ENCODE results near the gene NTSR1.

Gene NTSR1

DNA sequence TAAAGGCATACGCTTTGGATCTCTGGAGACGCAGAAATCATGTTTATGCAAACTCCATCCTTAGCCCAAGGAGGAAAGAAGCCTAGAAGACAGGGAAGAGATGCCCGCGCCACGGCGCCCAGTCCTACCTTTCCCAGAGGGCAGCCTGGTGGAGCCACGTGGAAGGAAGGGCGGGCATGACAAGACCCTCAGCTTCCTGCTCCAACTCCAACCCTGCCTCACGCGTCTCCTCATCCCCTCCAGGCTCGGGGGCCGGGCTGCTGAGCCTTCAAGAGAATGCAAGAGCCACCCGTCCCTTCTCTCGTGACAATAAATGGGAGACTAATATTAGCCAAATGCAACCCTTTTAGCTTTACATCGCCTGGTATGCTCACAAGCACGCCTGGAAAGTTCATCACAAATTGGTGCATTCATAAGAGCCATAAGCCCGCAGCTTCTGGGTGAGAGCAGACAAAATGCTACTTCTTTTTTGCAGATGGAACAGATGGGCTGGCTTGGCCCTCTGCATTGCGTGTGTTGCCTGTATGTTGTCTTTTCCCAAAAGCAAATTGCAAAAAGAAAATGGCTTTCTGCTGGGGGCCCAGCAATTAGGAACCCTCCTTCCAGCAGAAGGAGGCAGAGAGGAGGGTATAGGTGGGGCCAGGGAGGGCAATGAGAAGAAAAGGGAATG is 8.2 kb upstream of the NTSR1 start:
- H3K4me3 ChIP-seq (ENCODE audit: low read depth in 1 of 2, low read length in 2 of 2): no peak overlapping the region
- no peaks in the 10 kb centered on the region for H3K36me3 ChIP-seq (ENCODE audit: control insufficient read depth in 1 of 2, insufficient read depth in 2 of 2, low read length in 2 of 2)
- no peak overlapping the region for H3K27ac ChIP-seq (ENCODE audit: low read depth, low read length)
- peaks cover 0 to 9% of the 10 kb centered on the region in 2 donors for H3K4me1 ChIP-seq (ENCODE audit: control insufficient read depth in 1 of 2, insufficient read depth in 2 of 2, low read length in 2 of 2)
- peaks cover 4 to 7% of the 10 kb centered on the region in 2 donors for H3K27me3 ChIP-seq (ENCODE audit: control insufficient read depth in 1 of 2, insufficient read depth in 2 of 2, low read length in 2 of 2)
- no peak overlapping the region for H3K9ac ChIP-seq (ENCODE audit: low read depth in 1 of 2, low read length in 2 of 2)
- no peaks in the 10 kb centered on the region for H3K9me3 ChIP-seq (ENCODE audit: control insufficient read depth in 1 of 2, low read length in 2 of 2)

- Histone ChIP-seq H3K4me3 (ENCODE audit: low read depth in 1 of 2, low read length in 2 of 2) (no peak overlapping the region), H3K4me1 (ENCODE audit: control insufficient read depth in 1 of 2, insufficient read depth in 2 of 2, low read length in 2 of 2) (peaks cover 0 to 9% of the 10 kb centered on the region in 2 donors), H3K9ac (ENCODE audit: low read depth in 1 of 2, low read length in 2 of 2) (no peak overlapping the region), H3K27ac (ENCODE audit: low read depth, low read length) (no peak overlapping the region), H3K36me3 (ENCODE audit: control insufficient read depth in 1 of 2, insufficient read depth in 2 of 2, low read length in 2 of 2) (no peaks in the 10 kb centered on the region), H3K9me3 (ENCODE audit: control insufficient read depth in 1 of 2, low read length in 2 of 2) (no peaks in the 10 kb centered on the region), H3K27me3 (ENCODE audit: control insufficient read depth in 1 of 2, insufficient read depth in 2 of 2, low read length in 2 of 2) (peaks cover 4 to 10% of the 10 kb centered on the region in 2 donors)
These were observed 7.2 kb upstream of the NTSR1 start for GRCh38 chr20:62701161-62702012.

DNA sequence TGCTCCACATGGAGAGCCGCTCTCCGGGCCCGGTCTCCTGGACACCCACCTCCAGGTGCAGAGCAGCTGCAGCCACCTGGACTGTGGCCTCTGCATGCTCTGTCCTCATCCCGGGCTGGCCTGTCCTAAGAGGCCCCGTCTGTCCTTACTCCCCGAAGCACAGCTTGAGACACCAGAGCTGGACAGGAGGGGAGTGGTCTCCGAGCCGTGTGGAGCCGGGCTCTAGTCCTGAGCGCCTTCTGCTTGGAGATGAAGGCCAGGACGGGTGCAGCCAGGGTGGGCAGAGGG is 6.7 kb upstream of the NTSR1 start:
- Histone ChIP-seq H3K27me3 (ENCODE audit: control insufficient read depth in 1 of 2, insufficient read depth in 2 of 2, low read length in 2 of 2) (peaks cover 4 to 10% of the 10 kb centered on the region in 2 donors), H3K36me3 (ENCODE audit: control insufficient read depth in 1 of 2, insufficient read depth in 2 of 2, low read length in 2 of 2) (no peaks in the 10 kb centered on the region), H3K4me1 (ENCODE audit: control insufficient read depth in 1 of 2, insufficient read depth in 2 of 2, low read length in 2 of 2) (peaks cover 0 to 9% of the 10 kb centered on the region in 2 donors), H3K4me3 (ENCODE audit: low read depth in 1 of 2, low read length in 2 of 2) (no peak overlapping the region), H3K9me3 (ENCODE audit: control insufficient read depth in 1 of 2, low read length in 2 of 2) (no peaks in the 10 kb centered on the region), H3K9ac (ENCODE audit: low read depth in 1 of 2, low read length in 2 of 2) (no peak overlapping the region), H3K27ac (ENCODE audit: low read depth, low read length) (no peak overlapping the region)

GRCh38 chr20:62702895-62703852 is 5.5 kb upstream of the NTSR1 start:
- no peak overlapping the region for H3K27ac ChIP-seq (ENCODE audit: low read depth, low read length)
- no peak overlapping the region for H3K9ac ChIP-seq (ENCODE audit: low read depth in 1 of 2, low read length in 2 of 2)
- no peaks in the 10 kb centered on the region for H3K9me3 ChIP-seq (ENCODE audit: control insufficient read depth in 1 of 2, low read length in 2 of 2)
- H3K27me3 ChIP-seq (ENCODE audit: control insufficient read depth in 1 of 2, insufficient read depth in 2 of 2, low read length in 2 of 2): peaks cover 9 to 17% of the 10 kb centered on the region in 2 donors
- H3K36me3 ChIP-seq (ENCODE audit: control insufficient read depth in 1 of 2, insufficient read depth in 2 of 2, low read length in 2 of 2): no peaks in the 10 kb centered on the region
- H3K4me1 ChIP-seq (ENCODE audit: control insufficient read depth in 1 of 2, insufficient read depth in 2 of 2, low read length in 2 of 2): peaks cover 0 to 9% of the 10 kb centered on the region in 2 donors
- no peak overlapping the region for H3K4me3 ChIP-seq (ENCODE audit: low read depth in 1 of 2, low read length in 2 of 2)

DNA sequence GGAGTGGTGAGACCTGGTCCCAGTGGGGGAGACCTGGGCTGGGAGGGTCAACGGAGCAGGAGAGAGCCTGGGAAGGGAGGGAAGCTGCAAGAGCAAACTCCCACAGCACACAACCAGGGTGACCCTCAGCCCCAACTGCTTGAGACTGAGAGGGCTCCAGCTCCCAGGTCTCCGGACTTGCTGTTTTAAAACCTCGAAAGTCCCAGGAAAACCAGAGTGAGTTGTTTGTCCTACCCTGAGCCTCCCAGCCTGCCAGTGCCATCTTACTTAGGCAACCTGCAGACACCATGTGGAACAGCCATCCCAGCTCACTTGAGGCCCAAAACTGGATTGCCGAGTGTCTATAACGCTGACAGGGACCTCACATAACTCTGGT is 4.8 kb upstream of the NTSR1 start:
- H3K27me3 ChIP-seq (ENCODE audit: control insufficient read depth in 1 of 2, insufficient read depth in 2 of 2, low read length in 2 of 2): peaks cover 10 to 18% of the 10 kb centered on the region in 2 donors
- no peak overlapping the region for H3K4me3 ChIP-seq (ENCODE audit: low read depth in 1 of 2, low read length in 2 of 2)
- no peak overlapping the region for H3K27ac ChIP-seq (ENCODE audit: low read depth, low read length)

DNA sequence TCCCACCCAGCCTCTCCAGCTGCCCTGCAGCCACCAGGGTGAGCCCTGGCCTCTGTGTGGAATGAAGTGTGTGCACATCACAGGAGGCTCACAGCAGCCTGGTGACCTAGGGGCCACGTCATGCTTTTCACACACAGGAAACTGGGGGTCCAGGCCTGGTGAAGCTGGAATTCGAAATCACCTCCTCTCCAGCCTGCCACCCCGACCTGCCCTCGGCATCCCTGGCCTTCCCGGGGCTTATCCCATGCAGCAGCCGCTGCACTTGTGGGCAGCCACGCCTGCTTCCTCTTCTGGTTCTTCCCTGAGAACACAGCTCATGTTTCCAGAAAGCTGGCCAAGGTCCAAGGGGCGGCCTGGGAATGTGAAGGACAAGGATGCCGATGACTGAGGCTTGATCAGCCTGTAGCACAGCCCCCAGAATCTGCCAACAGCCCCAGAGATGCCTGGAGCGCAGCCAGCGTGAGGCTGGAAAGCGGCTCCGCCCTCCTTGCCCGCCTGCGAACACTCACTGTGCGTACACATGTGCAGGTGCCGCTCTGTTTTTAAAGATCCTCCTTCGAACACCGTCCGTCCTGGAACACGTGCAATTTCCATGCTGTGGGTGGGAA is 4.2 kb upstream of the NTSR1 start:
- H3K4me1 ChIP-seq (ENCODE audit: control insufficient read depth in 1 of 2, insufficient read depth in 2 of 2, low read length in 2 of 2): peaks cover 0 to 9% of the 10 kb centered on the region in 2 donors
- no peak overlapping the region for H3K9ac ChIP-seq (ENCODE audit: low read depth in 1 of 2, low read length in 2 of 2)
- no peaks in the 10 kb centered on the region for H3K36me3 ChIP-seq (ENCODE audit: control insufficient read depth in 1 of 2, insufficient read depth in 2 of 2, low read length in 2 of 2)
- H3K4me3 ChIP-seq (ENCODE audit: low read depth in 1 of 2, low read length in 2 of 2): no peak overlapping the region
- H3K27ac ChIP-seq (ENCODE audit: low read depth, low read length): no peak overlapping the region
- peaks cover 13 to 24% of the 10 kb centered on the region in 2 donors for H3K27me3 ChIP-seq (ENCODE audit: control insufficient read depth in 1 of 2, insufficient read depth in 2 of 2, low read length in 2 of 2)
- H3K9me3 ChIP-seq (ENCODE audit: control insufficient read depth in 1 of 2, low read length in 2 of 2): no peaks in the 10 kb centered on the region

More for the DNA sequence above, 4.8 kb upstream of the NTSR1 start:
- Histone ChIP-seq H3K4me1 (ENCODE audit: control insufficient read depth in 1 of 2, insufficient read depth in 2 of 2, low read length in 2 of 2) (peaks cover 0 to 9% of the 10 kb centered on the region in 2 donors), H3K9me3 (ENCODE audit: control insufficient read depth in 1 of 2, low read length in 2 of 2) (no peaks in the 10 kb centered on the region), H3K9ac (ENCODE audit: low read depth in 1 of 2, low read length in 2 of 2) (no peak overlapping the region), H3K36me3 (ENCODE audit: control insufficient read depth in 1 of 2, insufficient read depth in 2 of 2, low read length in 2 of 2) (no peaks in the 10 kb centered on the region)

DNA sequence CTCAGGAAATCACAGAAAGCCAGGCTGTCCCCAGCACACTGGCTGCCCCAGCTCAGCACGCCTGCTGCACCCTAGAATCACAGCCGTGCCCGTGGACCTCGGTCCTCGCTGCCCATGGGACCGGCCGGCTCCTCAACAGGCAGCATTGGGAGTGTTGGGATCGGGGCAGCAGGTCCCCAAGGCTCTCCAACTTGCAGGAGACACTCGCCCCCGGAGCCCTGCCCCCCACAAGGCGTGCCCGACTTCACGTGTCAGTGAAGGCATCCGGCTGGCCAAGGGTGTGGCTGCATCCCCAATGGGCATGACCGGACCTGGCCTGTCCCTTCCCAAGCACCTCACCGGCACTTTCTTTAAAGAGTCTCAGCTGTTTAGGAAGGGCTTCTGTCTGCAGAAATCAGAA is 3.0 kb upstream of the NTSR1 start:
- H3K9ac ChIP-seq (ENCODE audit: low read depth in 1 of 2, low read length in 2 of 2): no peak overlapping the region
- H3K27ac ChIP-seq (ENCODE audit: low read depth, low read length): no peak overlapping the region
- H3K4me1 ChIP-seq (ENCODE audit: control insufficient read depth in 1 of 2, insufficient read depth in 2 of 2, low read length in 2 of 2): peaks cover 0 to 9% of the 10 kb centered on the region in 2 donors
- H3K4me3 ChIP-seq (ENCODE audit: low read depth in 1 of 2, low read length in 2 of 2): no peak overlapping the region
- H3K27me3 ChIP-seq (ENCODE audit: control insufficient read depth in 1 of 2, insufficient read depth in 2 of 2, low read length in 2 of 2): peaks cover 25 to 36% of the 10 kb centered on the region in 2 donors
- H3K9me3 ChIP-seq (ENCODE audit: control insufficient read depth in 1 of 2, low read length in 2 of 2): no peaks in the 10 kb centered on the region
- no peaks in the 10 kb centered on the region for H3K36me3 ChIP-seq (ENCODE audit: control insufficient read depth in 1 of 2, insufficient read depth in 2 of 2, low read length in 2 of 2)

DNA sequence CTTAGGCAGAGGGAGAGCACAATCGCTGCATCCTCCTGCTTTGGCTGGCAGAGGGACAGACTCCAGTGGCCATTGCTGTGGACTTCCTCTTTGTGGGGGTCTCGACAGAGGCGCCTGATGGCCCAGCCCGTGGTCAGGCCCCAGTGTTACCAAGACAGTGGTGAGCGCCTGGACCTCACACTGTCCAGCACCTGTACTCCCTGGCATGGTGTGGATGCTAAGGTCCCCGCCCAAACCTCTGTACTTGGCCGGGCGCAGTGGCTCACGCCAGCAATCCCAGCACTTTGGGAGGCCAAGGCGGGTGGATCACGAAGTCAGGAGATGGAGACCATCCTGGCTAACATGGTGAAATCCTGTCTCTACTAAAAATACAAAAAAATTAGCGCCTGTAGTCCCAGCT is 2.3 kb upstream of the NTSR1 start:
- H3K9ac ChIP-seq (ENCODE audit: low read depth in 1 of 2, low read length in 2 of 2): no peak overlapping the region
- H3K27me3 ChIP-seq (ENCODE audit: control insufficient read depth in 1 of 2, insufficient read depth in 2 of 2, low read length in 2 of 2): peaks cover 25 to 42% of the 10 kb centered on the region in 2 donors
- H3K4me3 ChIP-seq (ENCODE audit: low read depth in 1 of 2, low read length in 2 of 2): no peak overlapping the region
- H3K4me1 ChIP-seq (ENCODE audit: control insufficient read depth in 1 of 2, insufficient read depth in 2 of 2, low read length in 2 of 2): peaks cover 0 to 9% of the 10 kb centered on the region in 2 donors
- no peak overlapping the region for H3K27ac ChIP-seq (ENCODE audit: low read depth, low read length)
- no peaks in the 10 kb centered on the region for H3K36me3 ChIP-seq (ENCODE audit: control insufficient read depth in 1 of 2, insufficient read depth in 2 of 2, low read length in 2 of 2)
- H3K9me3 ChIP-seq (ENCODE audit: control insufficient read depth in 1 of 2, low read length in 2 of 2): no peaks in the 10 kb centered on the region

- Histone ChIP-seq H3K9ac (ENCODE audit: low read depth in 1 of 2, low read length in 2 of 2) (no peak overlapping the region), H3K4me3 (ENCODE audit: low read depth in 1 of 2, low read length in 2 of 2) (no peak overlapping the region), H3K27ac (ENCODE audit: low read depth, low read length) (no peak overlapping the region), H3K4me1 (ENCODE audit: control insufficient read depth in 1 of 2, insufficient read depth in 2 of 2, low read length in 2 of 2) (peaks cover 0 to 9% of the 10 kb centered on the region in 2 donors), H3K36me3 (ENCODE audit: control insufficient read depth in 1 of 2, insufficient read depth in 2 of 2, low read length in 2 of 2) (no peaks in the 10 kb centered on the region), H3K27me3 (ENCODE audit: control insufficient read depth in 1 of 2, insufficient read depth in 2 of 2, low read length in 2 of 2) (peaks cover 28 to 42% of the 10 kb centered on the region in 2 donors), H3K9me3 (ENCODE audit: control insufficient read depth in 1 of 2, low read length in 2 of 2) (no peaks in the 10 kb centered on the region)
These were observed 1.8 kb upstream of the NTSR1 start for GRCh38 chr20:62706857-62707256.
